OCI-LY7 (cell line): ENCODE data around the gene PIK3R4. TPM values are rescaled to one million over a fixed set of nuclear protein-coding genes. Genes with fewer than 3 reads are reported as not detected.

ENCODE experiments used
- BruUV-seq: library from RNA; stranded (reverse); fragments of 400-500 nt; replicated peaks from 2 replicates; lab custom pipeline; 2021; lab: Mats Ljungman, UMichigan
- CTCF ChIA-PET: fragments of 300-600 bp; sonication (Branson Sonifier 250); formaldehyde crosslinking; loops from one replicate; lab custom pipeline; 2022; ENCODE audit warnings: antibody characterized with exemption; ENCODE audit not compliant: unreplicated experiment; lab: Charles Lee
- POLR2A ChIA-PET: fragments of 300-600 bp; sonication (Branson Sonifier 250); formaldehyde crosslinking; loops from one replicate; lab custom pipeline; 2022; ENCODE audit warnings: antibody characterized with exemption; lab: Charles Lee
- DNase-seq: peaks from one replicate; pipeline ENCODE4 v3.0.0-alpha.2; 2015; ENCODE audit warnings: low spot score
- H2AFZ ChIP-seq: fragments of 200-600 bp; sonication (generic), shearing (Covaris generic); 2 replicates; pipeline ENCODE4 v1.6.1; 2014; ENCODE audit warnings: mild to moderate bottlenecking, antibody characterized with exemption, low read length, moderate library complexity
- H3K27ac ChIP-seq: fragments of 200-600 bp; sonication (generic); 2 replicates; pipeline ENCODE4 v1.5.1; 2014; ENCODE audit warnings: mixed run types, low read depth, mild to moderate bottlenecking, moderate library complexity, low read length, inconsistent platforms; ENCODE audit not compliant: poor library complexity, severe bottlenecking
- H3K36me3 ChIP-seq: fragments of 200-600 bp; sonication (generic); 2 replicates; pipeline ENCODE4 v1.6.1; 2014; ENCODE audit warnings: mild to moderate bottlenecking, antibody characterized with exemption, low read length, moderate library complexity, mixed read lengths; ENCODE audit not compliant: insufficient read depth
- H3K4me1 ChIP-seq: fragments of 200-600 bp; sonication (generic); 2 replicates; pipeline ENCODE4 v1.5.1; 2014; ENCODE audit warnings: mild to moderate bottlenecking, low read length; ENCODE audit not compliant: insufficient read depth, poor library complexity, severe bottlenecking
- H3K4me2 ChIP-seq: fragments of 200-600 bp; sonication (generic); 2 replicates; pipeline ENCODE4 v1.6.1; 2014; ENCODE audit warnings: mild to moderate bottlenecking, low read length
- H3K4me3 ChIP-seq: fragments of 200-600 bp; sonication (generic); 2 replicates; pipeline ENCODE4 v1.5.1; 2014; ENCODE audit warnings: mild to moderate bottlenecking, low read depth, low read length; ENCODE audit not compliant: poor library complexity, severe bottlenecking
- H3K79me2 ChIP-seq: fragments of 200-600 bp; sonication (generic); 2 replicates; pipeline ENCODE4 v1.6.1; 2016; ENCODE audit warnings: low read depth, mild to moderate bottlenecking, low read length, moderate library complexity, mixed read lengths; ENCODE audit not compliant: insufficient read depth
- H3K9me2 ChIP-seq: fragments of 200-600 bp; sonication (generic); 2 replicates; pipeline ENCODE4 v1.6.1; 2016; ENCODE audit warnings: mild to moderate bottlenecking, low read length, mixed read lengths; ENCODE audit not compliant: insufficient read depth
- H3K9me3 ChIP-seq: fragments of 200-600 bp; sonication (generic); 2 replicates; pipeline ENCODE4 v1.6.1; 2014; ENCODE audit warnings: mild to moderate bottlenecking, mixed run types, low read length, mixed read lengths
- H4K20me1 ChIP-seq: fragments of 200-600 bp; sonication (generic); 2 replicates; pipeline ENCODE4 v1.6.1; 2014; ENCODE audit warnings: mild to moderate bottlenecking, antibody characterized with exemption, low read length, moderate library complexity, mixed read lengths; ENCODE audit not compliant: insufficient read depth
- CTCF ChIP-seq: fragments of 200-600 bp; sonication (generic); conservative IDR thresholded peaks from 2 replicates; pipeline ENCODE4 v1.5.1; 2014; ENCODE audit warnings: mild to moderate bottlenecking, antibody characterized with exemption, low read length, moderate library complexity, mixed read lengths
- EZH2phosphoT487 ChIP-seq: fragments of 200-600 bp; sonication (generic); IDR thresholded peaks from 2 replicates; pipeline ENCODE4 v1.6.1; 2018; ENCODE audit warnings: low read depth, borderline replicate concordance, mild to moderate bottlenecking, mixed run types, antibody characterized with exemption, low read length, moderate library complexity, mixed read lengths
- intact Hi-C: fragments of 100-400 bp; cut with micrococcal nuclease; formaldehyde crosslinking; loops from one replicate; pipeline ENCODE4 v1.10.0; 2022; ENCODE audit not compliant: unreplicated experiment
- total RNA-seq, 2 experiments: library from RNA; depleted of rRNA in 1 of 2; stranded (reverse); fragments of >200 nt in 1 of 2; shearing (Covaris generic) in 1 of 2; gene quantifications; 2 replicates each; pipeline ENCODE4 v1.2.3, GENCODE V29; 2014 to 2022

PIK3R4 gene
- total RNA-seq, 2 experiments from 2014 or later, result 28.7 to 30.3 TPM

- Histone ChIP-seq H3K4me2 (no peak overlapping the region), H3K36me3 (peaks cover 65% of the 10 kb centered on the region), H3K4me1 (no peaks in the 10 kb centered on the region), H3K79me2 (no peaks in the 10 kb centered on the region), H3K27ac (no peak overlapping the region), H2AFZ (no peak overlapping the region), H3K9me3 (no peaks in the 10 kb centered on the region), H3K9me2 (no peaks in the 10 kb centered on the region), H4K20me1 (no peaks in the 10 kb centered on the region), H3K4me3 (no peak overlapping the region)
- no TSS peak for BruUV-seq
- CTCF ChIA-PET, result no interaction called here
- intact Hi-C loops, result no loop called here
- POLR2A ChIA-PET, result interaction anchor here (0.6 kb wide), 1 partner anchor 297 kb away, joined by 3 read pairs; no protein-coding TSS in a partner anchor
- no peak for TF ChIP-seq EZH2phosphoT487
- no peak for DNase-seq
Observed at GRCh38 chr3:130709671-130710070, 37.0 kb downstream of the PIK3R4 start.

- Histone ChIP-seq H4K20me1 (no peaks in the 10 kb centered on the region), H3K4me1 (no peaks in the 10 kb centered on the region), H3K36me3 (peaks cover 64% of the 10 kb centered on the region), H3K4me2 (no peak overlapping the region), H3K9me2 (no peaks in the 10 kb centered on the region), H3K79me2 (no peaks in the 10 kb centered on the region), H3K4me3 (no peak overlapping the region), H2AFZ (no peak overlapping the region), H3K9me3 (no peaks in the 10 kb centered on the region), H3K27ac (no peak overlapping the region)
- intact Hi-C loops, result no loop called here
- ChIA-PET CTCF (no interaction called here), POLR2A (interaction anchor here (0.8 to 1.0 kb wide), 2 partner anchors 10 to 16 kb away, joined by 3 to 4 read pairs; no protein-coding TSS in a partner anchor)
- TF ChIP-seq CTCF (no peak), EZH2phosphoT487 (no peak)
- no TSS peak for BruUV-seq
- no peak for DNase-seq
Observed at GRCh38 chr3:130707902-130708601, 38.6 kb downstream of the PIK3R4 start.

GRCh38 chr3:130705501-130705900, 41.1 kb downstream of the PIK3R4 start:
- no peaks in the 10 kb centered on the region for H3K9me2 ChIP-seq
- BruUV-seq, result no TSS peak
- DNase-seq, result no peak
- intact Hi-C loops, result no loop called here
- no peak for TF ChIP-seq EZH2phosphoT487
- TF ChIP-seq CTCF, result no peak
- no peak overlapping the region for H2AFZ ChIP-seq
- peaks cover 80% of the 10 kb centered on the region for H3K36me3 ChIP-seq
- H3K9me3 ChIP-seq, result no peaks in the 10 kb centered on the region
- no peak overlapping the region for H3K4me3 ChIP-seq
- no peak overlapping the region for H3K4me2 ChIP-seq
- H4K20me1 ChIP-seq, result no peaks in the 10 kb centered on the region
- ChIA-PET CTCF (no interaction called here), POLR2A (interaction anchor here (0.6 to 0.7 kb wide), 2 partner anchors 190 to 1702 kb away, joined by 3 to 4 read pairs; no protein-coding TSS in a partner anchor)
- H3K27ac ChIP-seq, result no peak overlapping the region
- no peaks in the 10 kb centered on the region for H3K79me2 ChIP-seq
- H3K4me1 ChIP-seq, result no peaks in the 10 kb centered on the region
